HG02885 (cell line): ENCODE measurements around the gene CSNK1G1.
"Not testable (repeated sequence)": the region's sequence is repeated elsewhere in the genome, so short reads cannot be mapped to it uniquely, and the experiment has no call there.

Experiments used
- ATAC-seq: cut with Tn5 transposase; IDR thresholded peaks from one replicate; pipeline ENCODE4 v1.9.1; 2021; ENCODE audit warnings: mild to moderate bottlenecking; ENCODE audit not compliant: unreplicated experiment, poor library complexity

CSNK1G1 gene

DNA sequence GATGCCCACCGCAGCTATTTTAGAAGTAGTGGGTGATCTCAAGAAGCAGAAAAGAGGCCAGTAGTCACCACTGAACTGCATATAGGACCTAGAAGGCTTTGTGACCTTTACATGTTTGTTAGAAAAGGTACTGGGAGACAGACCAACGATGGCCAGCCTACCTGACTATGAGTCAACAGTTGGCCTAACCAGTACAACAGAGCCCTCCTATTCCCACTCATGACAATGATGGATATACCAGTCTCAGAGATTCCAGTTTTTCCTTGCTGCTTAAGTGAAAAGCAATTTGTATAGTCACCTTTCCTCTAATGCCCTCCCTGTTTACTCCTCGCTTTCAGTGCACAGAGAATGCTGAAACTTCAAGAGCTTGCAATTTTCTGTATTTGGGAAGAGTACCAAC is 106.6 kb downstream of the CSNK1G1 start:
- ATAC-seq, result no peak

GRCh38 chr15:64247906-64248541 is 107.9 kb downstream of the CSNK1G1 start:
- no peak for ATAC-seq

DNA sequence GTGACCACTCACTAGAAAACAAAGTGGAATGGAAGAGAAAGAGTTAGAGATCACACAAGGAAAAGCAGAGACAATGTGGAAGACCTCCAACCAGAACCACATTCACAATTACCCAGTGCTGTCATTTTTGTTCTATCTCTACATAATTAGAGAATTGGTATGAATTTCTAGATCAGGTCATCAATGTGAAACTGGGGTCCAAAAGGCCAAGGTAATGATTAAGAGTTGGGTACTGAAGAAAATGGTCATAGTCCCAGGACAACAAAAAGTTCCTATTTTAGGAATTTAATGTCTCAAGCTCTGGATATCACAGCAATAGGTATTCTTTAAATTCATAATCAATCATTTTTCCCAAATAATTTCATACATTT is 108.5 kb downstream of the CSNK1G1 start:
- no peak for ATAC-seq

GRCh38 chr15:64246364-64247189 is 109.4 kb downstream of the CSNK1G1 start:
- peak; percentile 92 for ATAC-seq

DNA sequence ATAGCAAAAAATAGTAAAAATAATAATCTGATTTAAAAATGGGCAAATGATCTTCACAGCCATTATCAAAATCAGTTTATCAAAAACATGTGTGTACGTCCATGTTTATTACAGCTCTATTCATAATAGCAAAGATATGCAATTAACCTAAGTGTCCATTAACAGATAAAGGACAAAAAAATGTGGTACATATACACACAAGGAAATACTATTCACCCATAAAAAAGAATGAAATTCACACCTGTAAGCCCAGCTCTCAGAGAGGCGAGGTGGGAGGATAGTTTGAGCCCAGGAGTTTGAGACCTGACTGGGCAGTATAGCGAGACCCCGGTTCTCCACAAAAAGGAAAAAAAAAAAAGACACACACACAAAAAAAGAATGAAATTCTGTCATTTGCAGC is 110.6 kb downstream of the CSNK1G1 start:
- ATAC-seq, result no peak

DNA sequence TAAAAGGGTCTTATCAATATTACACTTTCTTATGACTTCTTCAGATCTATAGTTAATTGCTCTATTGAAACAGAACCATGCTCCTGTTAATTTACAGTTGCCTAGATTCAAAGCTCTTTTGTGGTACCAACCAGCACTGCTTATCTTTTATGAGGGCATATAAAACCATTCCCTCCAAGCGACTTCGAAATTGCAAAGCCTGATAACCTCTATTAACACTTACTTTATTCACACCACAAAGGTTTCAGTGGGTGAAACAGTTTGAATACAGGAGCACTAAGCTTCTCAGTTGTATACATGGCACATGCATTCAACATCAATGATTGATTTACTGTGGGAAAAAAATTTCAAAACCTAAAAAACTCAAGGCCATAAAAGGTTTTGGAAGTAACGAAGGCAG is 118.3 kb downstream of the CSNK1G1 start:
- ATAC-seq, result no peak

- ATAC-seq, result no peak
Measured at GRCh38 chr15:64236156-64236894, 119.6 kb downstream of the CSNK1G1 start.

DNA sequence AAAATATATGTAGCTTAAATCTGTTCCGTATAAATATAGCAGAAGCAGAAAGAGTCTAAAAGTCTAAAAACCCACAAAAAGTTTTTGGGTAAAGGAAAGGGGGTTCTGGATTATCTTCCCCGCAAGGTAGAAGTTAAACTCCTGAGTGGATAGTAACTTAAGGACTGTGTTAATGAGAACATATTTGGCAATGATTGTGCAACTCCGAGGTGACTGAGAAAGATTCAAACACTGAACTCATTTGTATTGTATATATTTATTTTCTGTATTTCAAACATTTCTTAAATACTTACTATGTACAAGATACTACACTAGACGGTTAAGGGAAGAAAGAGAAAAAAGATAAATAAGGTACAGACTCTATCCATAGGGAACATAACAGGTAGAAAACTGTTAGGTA is 120.4 kb downstream of the CSNK1G1 start:
- no peak for ATAC-seq

DNA sequence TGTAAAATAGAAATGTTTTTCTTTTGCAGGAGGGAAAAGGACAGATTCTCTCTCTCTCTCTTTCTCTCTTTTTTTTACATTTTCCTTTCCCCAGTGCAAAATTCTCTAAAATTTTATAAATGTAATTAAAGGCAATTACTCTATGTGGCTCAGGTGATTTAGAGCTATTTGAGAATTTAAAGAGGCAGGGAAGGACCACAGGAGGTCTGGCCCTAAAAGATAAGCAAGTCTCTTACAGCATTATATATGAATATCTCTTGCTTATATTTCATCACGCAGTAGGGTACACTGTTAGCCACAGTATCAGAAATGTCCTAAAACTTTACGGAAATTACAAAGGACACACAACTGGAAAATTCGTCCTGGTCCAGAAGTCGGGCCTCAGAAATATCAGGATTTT is 122.7 kb downstream of the CSNK1G1 start:
- no peak for ATAC-seq

- ATAC-seq, result no peak
Measured at GRCh38 chr15:64232400-64232799, 123.6 kb downstream of the CSNK1G1 start.

GRCh38 chr15:64229129-64229724 is 126.7 kb downstream of the CSNK1G1 start:
- no peak for ATAC-seq

- no peak for ATAC-seq
Measured at GRCh38 chr15:64225804-64226203, 130.2 kb downstream of the CSNK1G1 start.

- no peak for ATAC-seq
Measured at GRCh38 chr15:64224511-64224910, 131.5 kb downstream of the CSNK1G1 start.

DNA sequence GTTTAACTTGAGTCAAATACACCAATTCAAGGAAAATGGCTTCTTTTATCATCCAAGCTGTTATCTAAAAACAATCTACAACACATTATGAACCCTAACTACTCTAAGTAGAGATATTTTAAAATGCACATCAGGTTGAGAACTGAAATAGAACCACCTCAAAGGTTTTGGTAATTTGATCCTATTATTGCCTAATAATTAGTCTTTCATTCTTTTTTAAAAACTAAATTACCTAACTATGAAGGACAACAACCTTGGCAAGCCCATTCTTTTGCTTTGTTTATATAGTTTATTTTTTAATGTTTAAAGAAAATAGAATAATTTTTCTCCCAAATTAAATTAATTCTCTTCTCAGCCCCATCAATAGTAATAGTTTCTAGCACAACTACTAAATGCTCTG is 132.1 kb downstream of the CSNK1G1 start:
- ATAC-seq, result no peak

- ATAC-seq, result no peak
Measured at GRCh38 chr15:64222573-64223366, 133.2 kb downstream of the CSNK1G1 start.

DNA sequence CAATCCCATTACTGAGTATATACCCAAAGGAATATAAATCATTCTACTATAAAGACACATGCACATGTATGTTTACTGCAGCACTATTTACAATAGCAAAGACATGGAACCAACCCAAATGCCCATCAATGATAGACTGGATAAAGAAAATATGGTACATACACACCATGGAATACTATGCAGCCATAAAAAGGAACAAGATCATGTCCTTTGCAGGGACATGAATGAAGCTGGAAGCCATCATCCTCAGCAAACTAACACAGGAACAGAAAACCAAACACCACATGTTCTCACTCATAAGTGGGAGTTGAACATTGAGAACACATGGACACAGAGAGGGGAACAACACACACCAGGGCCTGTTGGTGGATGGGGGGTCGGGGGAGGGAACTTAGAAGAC is 134.1 kb downstream of the CSNK1G1 start:
- not testable (repeated sequence) for ATAC-seq

GRCh38 chr15:64217429-64217750 is 138.6 kb downstream of the CSNK1G1 start:
- not testable (repeated sequence) for ATAC-seq

DNA sequence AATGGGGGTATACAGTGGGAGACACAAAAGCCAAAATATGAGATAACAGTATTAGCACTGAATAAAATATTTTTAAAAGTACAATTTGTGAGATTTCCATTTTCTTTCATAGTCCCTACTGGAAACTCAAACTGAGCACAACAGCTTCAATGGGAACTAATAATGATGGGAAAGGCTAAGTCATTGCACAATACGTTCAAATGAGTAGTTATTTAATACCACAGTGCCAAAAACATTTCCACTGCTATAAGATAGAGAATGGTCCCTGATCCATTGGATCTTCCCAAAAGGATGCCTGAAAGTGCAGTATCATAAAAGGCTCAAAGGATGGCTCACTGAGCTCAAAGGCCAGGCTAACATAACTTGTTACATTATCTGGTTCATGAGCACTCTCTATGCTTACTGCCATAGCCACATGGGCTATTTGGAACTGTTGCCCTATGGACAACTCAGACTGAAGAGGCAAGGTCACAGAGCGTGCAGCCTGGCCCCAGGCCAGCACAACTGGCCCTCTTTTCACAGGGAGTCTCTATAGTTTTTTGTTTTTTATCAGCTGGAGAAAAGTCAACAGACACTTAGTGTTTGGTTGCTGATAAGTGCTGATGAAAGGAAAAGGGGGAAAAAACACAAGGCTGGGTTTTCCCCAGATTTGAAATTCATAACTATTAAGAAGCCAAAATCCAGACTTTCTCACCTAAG is 139.1 kb downstream of the CSNK1G1 start:
- no peak for ATAC-seq

DNA sequence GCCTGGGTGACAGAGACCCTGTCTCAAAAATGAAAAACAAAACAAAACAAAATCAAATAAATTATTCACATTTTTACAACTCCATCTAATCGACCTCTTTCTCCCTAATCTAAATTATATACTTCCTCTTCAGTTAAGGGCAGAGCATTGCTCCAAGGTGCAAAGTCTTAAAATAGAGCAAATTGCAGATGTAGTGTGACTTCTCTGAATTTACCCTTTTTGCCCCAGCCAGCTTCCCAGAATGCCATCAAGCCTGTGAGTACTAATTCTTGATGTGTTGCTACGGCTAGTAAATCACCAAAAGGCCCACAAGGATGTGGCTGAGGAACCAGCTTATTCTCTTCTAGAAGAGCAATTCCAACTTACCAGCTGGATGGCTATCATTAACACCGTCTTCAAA is 139.8 kb downstream of the CSNK1G1 start:
- no peak for ATAC-seq

DNA sequence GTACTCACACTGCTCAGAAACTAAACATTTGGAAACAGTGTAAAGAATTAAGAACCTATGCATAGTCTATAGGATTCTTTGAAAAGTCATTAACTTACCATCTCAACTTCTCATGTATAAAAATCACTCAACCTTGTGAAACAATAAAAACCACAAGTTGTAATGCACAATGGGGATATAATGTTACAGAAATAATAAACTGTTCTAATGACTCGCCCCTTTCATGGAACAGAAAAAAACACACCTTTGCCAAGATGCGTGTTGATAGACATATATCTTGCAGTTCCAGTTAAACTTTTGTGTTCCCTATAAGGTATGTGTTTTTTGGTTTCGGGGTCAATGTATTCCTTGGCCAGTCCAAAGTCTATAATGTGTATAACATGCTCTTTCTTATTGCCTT is 142.3 kb downstream of the CSNK1G1 start:
- ATAC-seq, result no peak
